SK-N-SH (cell line): ENCODE results near the gene ITIH1. TPM values are rescaled to one million over a fixed set of nuclear protein-coding genes. Genes with fewer than 3 reads are reported as not detected.

Experiments used
- CTCF ChIA-PET: fragments of 300-600, 350-600 bp; formaldehyde crosslinking; extraction: SDS; loops from one replicate; lab custom pipeline; 2021; lab: Yijun Ruan, JAX
- POLR2A ChIA-PET: fragments of 350-600 bp; sonication (Branson Sonifier 250); formaldehyde crosslinking; extraction: SDS; loops from one replicate; lab custom pipeline; 2020; ENCODE audit warnings: antibody characterized with exemption, inconsistent platforms; lab: Yijun Ruan, JAX
- DNase-seq: peaks from one replicate; pipeline ENCODE4 v3.0.0; 2012
- H2AFZ ChIP-seq: fragments of 200-600 bp; sonication (generic); 2 replicates; pipeline ENCODE4 v1.8.1; 2016; ENCODE audit warnings: antibody characterized with exemption, mild to moderate bottlenecking, low read depth
- H3F3A ChIP-seq: fragments of 200-600 bp; sonication (generic); replicated peaks from 2 replicates; pipeline ENCODE3; 2016; ENCODE audit warnings: antibody characterized with exemption, mild to moderate bottlenecking; ENCODE audit not compliant: insufficient read depth
- H3K27ac ChIP-seq, 2 experiments: fragments of 200-500 bp in 1 of 2; fragments of 200-600 bp in 1 of 2; sonication (Bioruptor generic) in 1 of 2; sonication (generic), shearing (Covaris generic) in 1 of 2; 2 replicates each; pipeline versions ENCODE4 v1.5.1 to v1.6.1; 2014 to 2016; ENCODE audit warnings: low read depth in 2 of 2, inconsistent platforms in 1 of 2, low read length in 1 of 2, mild to moderate bottlenecking in 1 of 2, mixed read lengths in 1 of 2
- H3K27me3 ChIP-seq: fragments of 200-600 bp; sonication (generic), shearing (Covaris generic); 2 replicates; pipeline ENCODE4 v1.6.1; 2016; ENCODE audit warnings: mixed run types; ENCODE audit not compliant: insufficient read depth
- H3K36me3 ChIP-seq, 2 experiments: fragments of 200-500 bp in 1 of 2; fragments of 200-600 bp in 1 of 2; sonication (Bioruptor generic) in 1 of 2; sonication (generic) in 1 of 2; replicated peaks in 1 of 2; 2 replicates each; pipeline versions ENCODE3 to v1.5.1; 2014 to 2016; ENCODE audit warnings: low read length in 1 of 2, mild to moderate bottlenecking in 1 of 2; ENCODE audit not compliant: insufficient read depth in 2 of 2, control insufficient read depth in 1 of 2
- H3K4me1 ChIP-seq, 2 experiments: fragments of 200-500 bp in 1 of 2; fragments of 200-600 bp in 1 of 2; sonication (Bioruptor generic) in 1 of 2; sonication (generic), shearing (Covaris generic) in 1 of 2; 2 replicates each; pipeline versions ENCODE4 v1.5.1 to v1.6.1; 2014 to 2016; ENCODE audit warnings: low read depth in 1 of 2, low read length in 1 of 2, mixed run types in 1 of 2; ENCODE audit not compliant: insufficient read depth in 2 of 2, control insufficient read depth in 1 of 2
- H3K4me2 ChIP-seq: fragments of 200-600 bp; sonication (generic), shearing (Covaris generic); 2 replicates; pipeline ENCODE4 v1.6.1; 2017; ENCODE audit warnings: mixed run types
- H3K4me3 ChIP-seq, 2 experiments: fragments of 200-500 bp in 1 of 2; fragments of 200-600 bp in 1 of 2; sonication (Bioruptor generic) in 1 of 2; sonication (generic), shearing (Covaris generic) in 1 of 2; 2 replicates each; pipeline versions ENCODE4 v1.5.1 to v1.8.1; 2014 to 2016; ENCODE audit warnings: low read depth in 2 of 2, inconsistent platforms in 1 of 2, low read length in 1 of 2, mild to moderate bottlenecking in 1 of 2, mixed read lengths in 1 of 2, moderate library complexity in 1 of 2
- H3K79me2 ChIP-seq: fragments of 200-600 bp; sonication (generic); 2 replicates; pipeline ENCODE4 v1.8.1; 2017; ENCODE audit warnings: mild to moderate bottlenecking; ENCODE audit not compliant: insufficient read depth
- H3K9ac ChIP-seq: fragments of 200-600 bp; sonication (generic); 2 replicates; pipeline ENCODE4 v1.6.1; 2017; ENCODE audit warnings: mixed run types
- H3K9me2 ChIP-seq: fragments of 200-600 bp; sonication (generic); 2 replicates; pipeline ENCODE4 v1.6.1; 2017; ENCODE audit warnings: mixed run types
- H3K9me3 ChIP-seq: fragments of 200-600 bp; sonication (generic); 2 replicates; pipeline ENCODE4 v1.6.1; 2017; ENCODE audit warnings: mixed run types, mild to moderate bottlenecking, moderate library complexity
- H4K20me1 ChIP-seq: fragments of 200-600 bp; sonication (generic); 2 replicates; pipeline ENCODE4 v1.6.1; 2017; ENCODE audit warnings: mild to moderate bottlenecking, mixed run types; ENCODE audit not compliant: insufficient read depth
- ELF1 ChIP-seq: IDR thresholded peaks from 2 replicates; pipeline ENCODE4 v1.4.0; 2012
- FOSL2 ChIP-seq: IDR thresholded peaks from 2 replicates; pipeline ENCODE4 v1.4.0; 2012; ENCODE audit warnings: low read depth, mild to moderate bottlenecking, moderate library complexity, borderline replicate concordance
- FOXM1 ChIP-seq: IDR thresholded peaks from 2 replicates; pipeline ENCODE4 v1.4.0; 2012; ENCODE audit warnings: low read depth, mild to moderate bottlenecking
- GATA2 ChIP-seq: sonication (generic); formaldehyde crosslinking; IDR thresholded peaks from 2 replicates; pipeline ENCODE4 v1.5.0; 2020; ENCODE audit warnings: mild to moderate bottlenecking, missing genetic modification reagents
- MEF2A ChIP-seq: IDR thresholded peaks from 2 replicates; pipeline ENCODE4 v1.4.0; 2012; ENCODE audit warnings: low read depth, borderline replicate concordance
- NFIC ChIP-seq: IDR thresholded peaks from 2 replicates; pipeline ENCODE4 v1.4.0; 2012; ENCODE audit warnings: borderline replicate concordance
- NRF1 ChIP-seq: IDR thresholded peaks from 2 replicates; pipeline ENCODE4 v1.6.1; 2012; ENCODE audit warnings: low read depth, mild to moderate bottlenecking, low read length
- POLR2AphosphoS5 ChIP-seq: IDR thresholded peaks from 2 replicates; pipeline ENCODE4 v1.6.1; 2012; ENCODE audit warnings: low read depth, low read length
- RAD21 ChIP-seq: IDR thresholded peaks from 2 replicates; pipeline ENCODE4 v1.6.1; 2012; ENCODE audit warnings: mild to moderate bottlenecking, low read length
- RCOR1 ChIP-seq: fragments of 150-350 bp; IDR thresholded peaks from 2 replicates; pipeline ENCODE4 v1.6.1; 2017; ENCODE audit warnings: antibody characterized with exemption, low read length
- RXRA ChIP-seq: IDR thresholded peaks from 2 replicates; pipeline ENCODE4 v1.4.0; 2012; ENCODE audit warnings: low read depth, mild to moderate bottlenecking, borderline replicate concordance
- SMC3 ChIP-seq: IDR thresholded peaks from 2 replicates; pipeline ENCODE4 v1.6.1; 2012; ENCODE audit warnings: low read depth, low read length, improper control_type of control experiment
- WGBS: methylation state at CpG from one replicate; pipeline ENCODE4 v1.1.6; 2017; ENCODE audit warnings: low lambda C conversion rate; 5-methylcytosine and 5-hydroxymethylcytosine counted together
- polyA plus RNA-seq, 3 experiments: library from polyadenylated mRNA; depleted of rRNA; stranded (reverse); fragments of >200 nt; gene quantifications; 2 replicates each; pipeline ENCODE4 v1.2.3, GENCODE V29; 2012
- TF ChIP-seq, protein P1 (sequence below): IDR thresholded peaks from 2 replicates; pipeline ENCODE4 v1.4.0; 2012; ENCODE audit warnings: low read depth, borderline replicate concordance
- TF ChIP-seq, protein P2 (sequence below): IDR thresholded peaks from 2 replicates; pipeline ENCODE4; 2012
- TF ChIP-seq, protein P3 (sequence below): IDR thresholded peaks from 2 replicates; pipeline ENCODE4 v1.4.0; 2012; ENCODE audit warnings: low read depth
- TF ChIP-seq, protein P4 (sequence below): fragments of 150-350 bp; IDR thresholded peaks from 2 replicates; pipeline ENCODE4 v1.6.1; 2016; ENCODE audit warnings: mild to moderate bottlenecking, low read depth, low read length

ITIH1 gene
- polyA plus RNA-seq, 1 of the 3 experiments (the other 2 are of a cell fraction) = not detected

DNA sequence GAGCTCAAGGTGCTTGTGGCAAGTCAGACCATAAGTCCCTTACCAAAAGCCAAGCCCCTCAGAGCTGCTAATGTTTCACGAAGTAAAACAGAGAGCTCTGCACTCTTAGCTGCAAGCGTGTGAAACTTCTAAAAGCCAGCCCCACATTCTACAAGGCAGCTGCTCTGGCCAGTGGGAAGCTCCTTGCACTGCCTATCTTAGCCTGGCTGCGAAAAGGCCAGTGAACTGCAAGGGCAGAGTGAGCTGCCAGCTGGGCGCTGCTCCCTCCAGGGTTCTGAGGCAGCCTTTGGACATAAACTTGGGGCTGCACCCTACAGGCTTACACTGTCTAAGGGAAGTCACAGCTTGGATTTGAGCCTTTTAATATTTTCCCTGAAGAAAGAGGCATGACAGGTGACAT is 59.6 kb downstream of the ITIH1 start:
- H3F3A ChIP-seq = no peaks in the 10 kb centered on the region
- H3K27ac ChIP-seq = no peak overlapping the region
- CTCF ChIA-PET = interaction anchor here (0.8 to 2.5 kb wide), 3 partner anchors 14 to 235 kb away, joined by 3 to 10 read pairs (median 4); no protein-coding TSS in a partner anchor
- no peaks in the 10 kb centered on the region for H3K9me2 ChIP-seq
- H4K20me1 ChIP-seq = 0 out of 2 replicates have a peak, but pooled peaks cover 3% of the 10 kb centered on the region
- H3K27me3 ChIP-seq = no peaks in the 10 kb centered on the region
- no peak overlapping the region for H3K4me3 ChIP-seq
- peaks cover 0 to 3% of the 10 kb centered on the region in 2 experiments; a peak in 1 of 4 replicates for H3K4me1 ChIP-seq
- 95% methylated on average over 4 of the region's 4 CpGs for WGBS
- TF ChIP-seq, protein P1, sequence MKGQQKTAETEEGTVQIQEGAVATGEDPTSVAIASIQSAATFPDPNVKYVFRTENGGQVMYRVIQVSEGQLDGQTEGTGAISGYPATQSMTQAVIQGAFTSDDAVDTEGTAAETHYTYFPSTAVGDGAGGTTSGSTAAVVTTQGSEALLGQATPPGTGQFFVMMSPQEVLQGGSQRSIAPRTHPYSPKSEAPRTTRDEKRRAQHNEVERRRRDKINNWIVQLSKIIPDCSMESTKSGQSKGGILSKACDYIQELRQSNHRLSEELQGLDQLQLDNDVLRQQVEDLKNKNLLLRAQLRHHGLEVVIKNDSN = no peak
- TF ChIP-seq SMC3 = no peak
- no peak for TF ChIP-seq RAD21
- TF ChIP-seq, protein P2, sequence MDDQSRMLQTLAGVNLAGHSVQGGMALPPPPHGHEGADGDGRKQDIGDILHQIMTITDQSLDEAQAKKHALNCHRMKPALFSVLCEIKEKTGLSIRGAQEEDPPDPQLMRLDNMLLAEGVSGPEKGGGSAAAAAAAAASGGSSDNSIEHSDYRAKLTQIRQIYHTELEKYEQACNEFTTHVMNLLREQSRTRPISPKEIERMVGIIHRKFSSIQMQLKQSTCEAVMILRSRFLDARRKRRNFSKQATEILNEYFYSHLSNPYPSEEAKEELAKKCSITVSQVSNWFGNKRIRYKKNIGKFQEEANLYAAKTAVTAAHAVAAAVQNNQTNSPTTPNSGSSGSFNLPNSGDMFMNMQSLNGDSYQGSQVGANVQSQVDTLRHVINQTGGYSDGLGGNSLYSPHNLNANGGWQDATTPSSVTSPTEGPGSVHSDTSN = no peak
- no peak for TF ChIP-seq POLR2AphosphoS5
- TF ChIP-seq, protein P3, sequence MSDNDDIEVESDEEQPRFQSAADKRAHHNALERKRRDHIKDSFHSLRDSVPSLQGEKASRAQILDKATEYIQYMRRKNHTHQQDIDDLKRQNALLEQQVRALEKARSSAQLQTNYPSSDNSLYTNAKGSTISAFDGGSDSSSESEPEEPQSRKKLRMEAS = no peak
- no peak for TF ChIP-seq FOSL2
- no peak for TF ChIP-seq MEF2A
- TF ChIP-seq RCOR1 = no peak
- no peak for TF ChIP-seq ELF1
- no peak for TF ChIP-seq NRF1
- TF ChIP-seq FOXM1 = no peak
- TF ChIP-seq, protein P4, sequence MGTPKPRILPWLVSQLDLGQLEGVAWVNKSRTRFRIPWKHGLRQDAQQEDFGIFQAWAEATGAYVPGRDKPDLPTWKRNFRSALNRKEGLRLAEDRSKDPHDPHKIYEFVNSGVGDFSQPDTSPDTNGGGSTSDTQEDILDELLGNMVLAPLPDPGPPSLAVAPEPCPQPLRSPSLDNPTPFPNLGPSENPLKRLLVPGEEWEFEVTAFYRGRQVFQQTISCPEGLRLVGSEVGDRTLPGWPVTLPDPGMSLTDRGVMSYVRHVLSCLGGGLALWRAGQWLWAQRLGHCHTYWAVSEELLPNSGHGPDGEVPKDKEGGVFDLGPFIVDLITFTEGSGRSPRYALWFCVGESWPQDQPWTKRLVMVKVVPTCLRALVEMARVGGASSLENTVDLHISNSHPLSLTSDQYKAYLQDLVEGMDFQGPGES = no peak
- TF ChIP-seq GATA2 = no peak
- TF ChIP-seq NFIC = no peak
- no peak for TF ChIP-seq RXRA
- H3K9me3 ChIP-seq = no peaks in the 10 kb centered on the region
- no peak for DNase-seq
- no peak overlapping the region for H2AFZ ChIP-seq
- H3K4me2 ChIP-seq = no peak overlapping the region
- H3K9ac ChIP-seq = no peak overlapping the region
- no peaks in the 10 kb centered on the region for H3K79me2 ChIP-seq
- H3K36me3 ChIP-seq = peaks cover 0 to 5% of the 10 kb centered on the region in 2 experiments
- POLR2A ChIA-PET = no interaction called here
